ENCODE measurements around the gene AARS2. TPM values are rescaled to one million over a fixed set of nuclear protein-coding genes. Genes with fewer than 3 reads are reported as not detected.
"Not testable (repeated sequence)": the region's sequence is repeated elsewhere in the genome, so short reads cannot be mapped to it uniquely, and the experiment has no call there.

AARS2 gene
- total and polyA plus RNA-seq, 11 donors: 4.1 to 9.8 (median 7.6) TPM

GRCh38 chr6:44349904-44350649 lies 36.9 kb upstream of the AARS2 start:
- peaks cover 0 to 10% (median 0%) of the 10 kb centered on the region in 9 donors for H3K27me3 ChIP-seq
- WGBS, 4 donors: 65 to 74% (median 71%) methylated on average over 6 of the region's 6 CpGs
- no peak overlapping the region for H3K4me3 ChIP-seq
- H3K36me3 ChIP-seq: no peaks in the 10 kb centered on the region
- no peaks in the 10 kb centered on the region for H3K9me3 ChIP-seq
- TF ChIP-seq POLR2A (IDR thresholded peaks at IDR 0.05) (no peak), CTCF (IDR thresholded peaks at IDR 0.05) (no peak)
- no peaks in the 10 kb centered on the region for H3K4me1 ChIP-seq
- no peak for DNase-seq
- H3K27ac ChIP-seq: no peak overlapping the region
- intact Hi-C loops (cut with DNase I): no loop called here
- ATAC-seq: no peak

DNA sequence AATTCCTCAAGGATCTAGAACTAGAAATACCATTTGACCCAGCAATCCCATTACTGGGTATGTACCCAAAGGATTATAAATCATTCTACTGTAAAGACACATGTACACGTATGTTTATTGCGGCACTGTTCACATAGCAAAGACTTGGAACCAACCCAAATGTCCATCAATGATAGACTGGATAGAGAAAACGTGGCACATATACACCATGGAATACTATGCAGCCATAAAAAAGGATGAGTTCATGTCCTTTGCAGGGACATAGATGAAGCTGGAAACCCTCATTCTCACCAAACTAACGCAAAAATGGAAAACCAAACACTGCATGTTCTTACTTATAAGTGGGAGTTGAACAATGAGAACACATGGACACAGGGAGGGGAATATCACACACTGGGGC lies 33.7 kb upstream of the AARS2 start:
- DNase-seq; H3K36me3 ChIP-seq; intact Hi-C loops (cut with DNase I); H3K9me3 ChIP-seq; H3K27ac ChIP-seq; H3K4me3 ChIP-seq; ATAC-seq: not testable (repeated sequence)
- Histone ChIP-seq H3K27me3 (peaks cover 0 to 21% (median 0%) of the 10 kb centered on the region in 9 donors), H3K4me1 (peaks cover 0 to 11% (median 4%) of the 10 kb centered on the region in 12 donors)
- 74 to 79% (median 76%) methylated on average over 4 of the region's 4 CpGs for WGBS, 4 donors

- ATAC-seq (peak; percentile 34 to 68 (median 48)), DNase-seq (peak; percentile 16 to 72 (median 31))
- WGBS, 4 donors: 4 to 7% (median 6%) methylated on average over 27 to 31 of the region's 31 CpGs
- Histone ChIP-seq H3K4me1 (peaks cover 0 to 12% (median 5%) of the 10 kb centered on the region in 12 donors), H3K9me3 (no peaks in the 10 kb centered on the region), H3K36me3 (no peaks in the 10 kb centered on the region), H3K4me3 (peak within 1 kb of the TSS; percentile 8 to 53 (median 36)), H3K27me3 (peaks cover 0 to 21% (median 0%) of the 10 kb centered on the region in 9 donors), H3K27ac (peak within 1 kb of the TSS in 1 of 12 donors; percentile 42)
- TF ChIP-seq CTCF (IDR thresholded peaks at IDR 0.05): no peak
- no peak for TF ChIP-seq POLR2A (IDR thresholded peaks at IDR 0.05)
- intact Hi-C loops (cut with DNase I): loop anchor here in 1 of 10 donors (5.0 kb wide), 1 partner anchor 190 kb away; no protein-coding TSS in a partner anchor
These were observed 29.3 kb upstream of the AARS2 start, which contains the start of gene SPATS1 for GRCh38 chr6:44342489-44342888. Gene SPATS1, plus strand, starts transcription at chr6:44342650. Its CDS starts 446 bp downstream, at chr6:44343096.

DNA sequence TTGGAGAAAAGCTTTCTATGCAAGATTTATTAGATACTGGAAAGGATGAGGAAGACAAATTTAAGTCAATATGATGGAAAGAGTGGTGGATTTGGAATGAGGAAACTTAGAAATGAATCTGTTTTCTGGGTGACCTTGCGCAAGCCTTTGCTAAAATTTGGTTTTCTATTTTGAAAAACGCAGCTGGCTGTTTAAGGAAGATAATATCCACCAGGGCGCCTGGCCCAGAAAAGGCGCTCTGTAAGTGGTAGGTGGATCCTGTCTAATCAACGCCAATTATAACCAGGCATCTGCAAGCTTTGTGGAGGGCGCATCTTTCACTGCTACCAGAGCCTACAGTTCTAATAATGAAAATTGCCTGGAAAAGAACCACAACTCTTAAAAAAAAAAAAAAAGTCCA lies 28.9 kb upstream of the AARS2 start:
- no peaks in the 10 kb centered on the region for H3K36me3 ChIP-seq
- peak overlapping the region; percentile 8 to 53 (median 36) for H3K4me3 ChIP-seq
- ATAC-seq: peak; percentile 23 to 43 (median 38)
- peaks cover 0 to 12% (median 5%) of the 10 kb centered on the region in 12 donors for H3K4me1 ChIP-seq
- H3K27ac ChIP-seq: no peak overlapping the region
- H3K27me3 ChIP-seq: peaks cover 0 to 21% (median 0%) of the 10 kb centered on the region in 9 donors
- 28 to 36% (median 33%) methylated on average over 6 of the region's 6 CpGs for WGBS, 4 donors
- no peaks in the 10 kb centered on the region for H3K9me3 ChIP-seq
- TF ChIP-seq CTCF (IDR thresholded peaks at IDR 0.05) (no peak), POLR2A (IDR thresholded peaks at IDR 0.05) (no peak)
- peak in 2 of 5 donors; percentile 13 to 30 for DNase-seq
- intact Hi-C loops (cut with DNase I): loop anchor here in 1 of 10 donors (5.0 kb wide), 1 partner anchor 190 kb away; no protein-coding TSS in a partner anchor
